GM18870 (cell line): Measurements from ENCODE around the gene C3orf20.

ENCODE experiments used
- ATAC-seq: cut with Tn5 transposase; IDR thresholded peaks from one replicate; pipeline ENCODE4 v1.9.1; 2021; ENCODE audit warnings: moderate library complexity; ENCODE audit not compliant: unreplicated experiment

Gene C3orf20

GRCh38 chr3:14772533-14773138, 97.7 kb downstream of the C3orf20 start:
- no peak for ATAC-seq

GRCh38 chr3:14773281-14773680, 98.3 kb downstream of the C3orf20 start:
- ATAC-seq, result no peak

- no peak for ATAC-seq
Observed at GRCh38 chr3:14773691-14774128, 98.8 kb downstream of the C3orf20 start.

GRCh38 chr3:14774431-14774830, 99.5 kb downstream of the C3orf20 start:
- ATAC-seq, result no peak

- ATAC-seq, result no peak
Observed at GRCh38 chr3:14775011-14775410, 100.1 kb downstream of the C3orf20 start.

- ATAC-seq, result no peak
Observed at GRCh38 chr3:14775563-14775962, 100.6 kb downstream of the C3orf20 start.

GRCh38 chr3:14779069-14779685, 104.2 kb downstream of the C3orf20 start:
- no peak for ATAC-seq

- ATAC-seq, result no peak
Observed at GRCh38 chr3:14780927-14781507, 106.1 kb downstream of the C3orf20 start.

GRCh38 chr3:14783480-14784086, 108.6 kb downstream of the C3orf20 start:
- ATAC-seq, result no peak

- ATAC-seq, result no peak
Observed at GRCh38 chr3:14784087-14784681, 109.2 kb downstream of the C3orf20 start.

GRCh38 chr3:14785207-14786155, 110.5 kb downstream of the C3orf20 start:
- no peak for ATAC-seq

GRCh38 chr3:14786369-14786768, 111.4 kb downstream of the C3orf20 start:
- no peak for ATAC-seq

GRCh38 chr3:14787630-14788029, 112.7 kb downstream of the C3orf20 start:
- no peak for ATAC-seq

- ATAC-seq, result no peak
Observed at GRCh38 chr3:14788644-14789043, 113.7 kb downstream of the C3orf20 start.

GRCh38 chr3:14789221-14789620, 114.3 kb downstream of the C3orf20 start:
- no peak for ATAC-seq

GRCh38 chr3:14789640-14790285, 114.8 kb downstream of the C3orf20 start:
- ATAC-seq, result no peak

- ATAC-seq, result no peak
Observed at GRCh38 chr3:14791343-14791945, 116.5 kb downstream of the C3orf20 start.

GRCh38 chr3:14792691-14793121, 117.8 kb downstream of the C3orf20 start:
- no peak for ATAC-seq

GRCh38 chr3:14793126-14793857, 118.4 kb downstream of the C3orf20 start:
- ATAC-seq, result no peak
